Measurements from ENCODE around the gene CXCL10.

Gene CXCL10

DNA sequence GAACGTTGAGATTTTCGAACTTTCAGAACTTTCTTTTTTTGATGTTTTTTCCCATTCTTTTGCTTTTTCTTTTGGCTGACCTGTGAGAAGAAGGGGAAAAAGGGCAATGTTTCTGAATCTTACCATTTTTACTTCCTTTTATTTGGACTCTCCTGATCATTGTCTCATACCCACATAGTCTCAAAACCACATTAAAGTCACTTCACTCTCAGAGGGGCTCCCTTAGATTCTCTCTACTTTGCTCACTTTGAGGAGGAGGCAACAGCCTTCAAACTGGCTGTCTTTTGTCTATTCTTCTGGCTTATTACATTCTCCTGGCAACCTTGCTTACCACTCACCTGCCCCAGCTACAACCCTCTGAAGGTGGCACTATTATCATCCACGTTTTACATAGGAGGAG lies 19.7 kb downstream of the CXCL10 start:
- Histone ChIP-seq H3K36me3 (ENCODE audit: control insufficient read depth in 2 of 2, insufficient read depth in 1 of 2, low read length in 2 of 2) (no peaks in the 10 kb centered on the region), H3K4me1 (ENCODE audit: control insufficient read depth, insufficient read depth, low read length) (no peaks in the 10 kb centered on the region), H3K4me3 (ENCODE audit: low read depth, low read length) (no peak overlapping the region), H3K27ac (ENCODE audit: extremely low read depth, low read depth, low read length) (no peak overlapping the region), H3K9me3 (ENCODE audit: control insufficient read depth, insufficient read depth, low read depth, low read length) (no peaks in the 10 kb centered on the region)
- TF ChIP-seq ZNF664 (tag by site-specific recombination; IDR thresholded peaks at IDR 0.05) (no peak), ZNF549 (tag by site-specific recombination; IDR thresholded peaks at IDR 0.05) (no peak), OVOL3 (tag by site-specific recombination; IDR thresholded peaks at IDR 0.05) (no peak), ZNF433 (tag by site-specific recombination; IDR thresholded peaks at IDR 0.05; ENCODE audit: low read depth) (no peak), ZNF426 (tag by site-specific recombination; IDR thresholded peaks at IDR 0.05) (no peak), KLF16 (tag by site-specific recombination; IDR thresholded peaks at IDR 0.05) (no peak), ZNF514 (tag by site-specific recombination; IDR thresholded peaks at IDR 0.05) (no peak), SALL2 (tag by site-specific recombination; IDR thresholded peaks at IDR 0.05; ENCODE audit: borderline replicate concordance) (no peak), ZNF221 (tag by site-specific recombination; IDR thresholded peaks at IDR 0.05; ENCODE audit: borderline replicate concordance) (no peak), ZFP3 (tag by site-specific recombination; IDR thresholded peaks at IDR 0.05; ENCODE audit: low read depth) (no peak), KLF10 (tag by site-specific recombination; IDR thresholded peaks at IDR 0.05) (no peak), GLIS1 (tag by site-specific recombination; IDR thresholded peaks at IDR 0.05) (no peak), ZNF777 (tag by site-specific recombination; IDR thresholded peaks at IDR 0.05; ENCODE audit: borderline replicate concordance) (no peak), ZNF292 (tag by site-specific recombination; IDR thresholded peaks at IDR 0.05; ENCODE audit: borderline replicate concordance, low read depth) (no peak), ZNF747 (tag by site-specific recombination; IDR thresholded peaks at IDR 0.05) (no peak), TRIM28 (IDR thresholded peaks at IDR 0.05; ENCODE audit: borderline replicate concordance, low read length) (no peak)
- TF ChIP-seq, protein P1, sequence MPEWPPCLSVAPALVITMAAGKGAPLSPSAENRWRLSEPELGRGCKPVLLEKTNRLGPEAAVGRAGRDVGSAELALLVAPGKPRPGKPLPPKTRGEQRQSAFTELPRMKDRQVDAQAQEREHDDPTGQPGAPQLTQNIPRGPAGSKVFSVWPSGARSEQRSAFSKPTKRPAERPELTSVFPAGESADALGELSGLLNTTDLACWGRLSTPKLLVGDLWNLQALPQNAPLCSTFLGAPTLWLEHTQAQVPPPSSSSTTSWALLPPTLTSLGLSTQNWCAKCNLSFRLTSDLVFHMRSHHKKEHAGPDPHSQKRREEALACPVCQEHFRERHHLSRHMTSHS (tag by site-specific recombination; IDR thresholded peaks at IDR 0.05): no peak
- TF ChIP-seq, protein P2, sequence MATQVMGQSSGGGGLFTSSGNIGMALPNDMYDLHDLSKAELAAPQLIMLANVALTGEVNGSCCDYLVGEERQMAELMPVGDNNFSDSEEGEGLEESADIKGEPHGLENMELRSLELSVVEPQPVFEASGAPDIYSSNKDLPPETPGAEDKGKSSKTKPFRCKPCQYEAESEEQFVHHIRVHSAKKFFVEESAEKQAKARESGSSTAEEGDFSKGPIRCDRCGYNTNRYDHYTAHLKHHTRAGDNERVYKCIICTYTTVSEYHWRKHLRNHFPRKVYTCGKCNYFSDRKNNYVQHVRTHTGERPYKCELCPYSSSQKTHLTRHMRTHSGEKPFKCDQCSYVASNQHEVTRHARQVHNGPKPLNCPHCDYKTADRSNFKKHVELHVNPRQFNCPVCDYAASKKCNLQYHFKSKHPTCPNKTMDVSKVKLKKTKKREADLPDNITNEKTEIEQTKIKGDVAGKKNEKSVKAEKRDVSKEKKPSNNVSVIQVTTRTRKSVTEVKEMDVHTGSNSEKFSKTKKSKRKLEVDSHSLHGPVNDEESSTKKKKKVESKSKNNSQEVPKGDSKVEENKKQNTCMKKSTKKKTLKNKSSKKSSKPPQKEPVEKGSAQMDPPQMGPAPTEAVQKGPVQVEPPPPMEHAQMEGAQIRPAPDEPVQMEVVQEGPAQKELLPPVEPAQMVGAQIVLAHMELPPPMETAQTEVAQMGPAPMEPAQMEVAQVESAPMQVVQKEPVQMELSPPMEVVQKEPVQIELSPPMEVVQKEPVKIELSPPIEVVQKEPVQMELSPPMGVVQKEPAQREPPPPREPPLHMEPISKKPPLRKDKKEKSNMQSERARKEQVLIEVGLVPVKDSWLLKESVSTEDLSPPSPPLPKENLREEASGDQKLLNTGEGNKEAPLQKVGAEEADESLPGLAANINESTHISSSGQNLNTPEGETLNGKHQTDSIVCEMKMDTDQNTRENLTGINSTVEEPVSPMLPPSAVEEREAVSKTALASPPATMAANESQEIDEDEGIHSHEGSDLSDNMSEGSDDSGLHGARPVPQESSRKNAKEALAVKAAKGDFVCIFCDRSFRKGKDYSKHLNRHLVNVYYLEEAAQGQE (tag by site-specific recombination; IDR thresholded peaks at IDR 0.05): no peak
- TF ChIP-seq, protein P3, sequence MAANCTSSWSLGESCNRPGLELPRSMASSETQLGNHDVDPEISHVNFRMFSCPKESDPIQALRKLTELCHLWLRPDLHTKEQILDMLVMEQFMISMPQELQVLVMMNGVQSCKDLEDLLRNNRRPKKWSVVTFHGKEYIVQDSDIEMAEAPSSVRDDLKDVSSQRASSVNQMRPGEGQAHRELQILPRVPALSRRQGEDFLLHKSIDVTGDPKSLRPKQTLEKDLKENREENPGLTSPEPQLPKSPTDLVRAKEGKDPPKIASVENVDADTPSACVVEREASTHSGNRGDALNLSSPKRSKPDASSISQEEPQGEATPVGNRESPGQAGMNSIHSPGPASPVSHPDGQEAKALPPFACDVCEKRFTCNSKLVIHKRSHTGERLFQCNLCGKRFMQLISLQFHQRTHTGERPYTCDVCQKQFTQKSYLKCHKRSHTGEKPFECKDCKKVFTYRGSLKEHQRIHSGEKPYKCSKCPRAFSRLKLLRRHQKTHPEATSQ (tag by site-specific recombination; IDR thresholded peaks at IDR 0.05): no peak
- CTCF ChIA-PET: no interaction called here
- POLR2A ChIA-PET: no interaction called here

GRCh38 chr4:76003035-76003434 lies 20.3 kb downstream of the CXCL10 start:
- POLR2A ChIA-PET: no interaction called here
- CTCF ChIA-PET: interaction anchor here (1.1 kb wide), 1 partner anchor 67 kb away, joined by 6 read pairs; no protein-coding TSS in a partner anchor
- Histone ChIP-seq H3K27ac (ENCODE audit: extremely low read depth, low read depth, low read length) (no peak overlapping the region), H3K36me3 (ENCODE audit: control insufficient read depth in 2 of 2, insufficient read depth in 1 of 2, low read length in 2 of 2) (no peaks in the 10 kb centered on the region), H3K4me1 (ENCODE audit: control insufficient read depth, insufficient read depth, low read length) (no peaks in the 10 kb centered on the region), H3K9me3 (ENCODE audit: control insufficient read depth, insufficient read depth, low read depth, low read length) (no peaks in the 10 kb centered on the region), H3K4me3 (ENCODE audit: low read depth, low read length) (no peak overlapping the region)
- TF ChIP-seq ZXDB (tag by site-specific recombination; IDR thresholded peaks at IDR 0.05) (no peak), ZNF394 (tag by site-specific recombination; IDR thresholded peaks at IDR 0.05; ENCODE audit: borderline replicate concordance) (no peak), ZSCAN18 (tag by site-specific recombination; IDR thresholded peaks at IDR 0.05) (no peak), ZNF555 (tag by site-specific recombination; conservative IDR thresholded peaks at IDR 0.05) (no peak), PRDM1 (tag by site-specific recombination; IDR thresholded peaks at IDR 0.05) (no peak), KLF17 (tag by site-specific recombination; IDR thresholded peaks at IDR 0.05) (no peak), HOXA7 (CRISPR knock-in tag; IDR thresholded peaks at IDR 0.05; ENCODE audit: borderline replicate concordance) (no peak), HOXD13 (CRISPR knock-in tag; IDR thresholded peaks at IDR 0.05; ENCODE audit: borderline replicate concordance) (no peak)
- TF ChIP-seq, protein P4, sequence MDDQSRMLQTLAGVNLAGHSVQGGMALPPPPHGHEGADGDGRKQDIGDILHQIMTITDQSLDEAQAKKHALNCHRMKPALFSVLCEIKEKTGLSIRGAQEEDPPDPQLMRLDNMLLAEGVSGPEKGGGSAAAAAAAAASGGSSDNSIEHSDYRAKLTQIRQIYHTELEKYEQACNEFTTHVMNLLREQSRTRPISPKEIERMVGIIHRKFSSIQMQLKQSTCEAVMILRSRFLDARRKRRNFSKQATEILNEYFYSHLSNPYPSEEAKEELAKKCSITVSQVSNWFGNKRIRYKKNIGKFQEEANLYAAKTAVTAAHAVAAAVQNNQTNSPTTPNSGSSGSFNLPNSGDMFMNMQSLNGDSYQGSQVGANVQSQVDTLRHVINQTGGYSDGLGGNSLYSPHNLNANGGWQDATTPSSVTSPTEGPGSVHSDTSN (CRISPR knock-in tag; IDR thresholded peaks at IDR 0.05): no peak

Data from HEK293 (cell line).